Fibroblast of lung (primary cell): ENCODE data around the gene CHMP6. TPM values are rescaled to one million over a fixed set of nuclear protein-coding genes. Genes with fewer than 3 reads are reported as not detected.

Experiments used
- DNase-seq, 2 donors: peaks; one replicate each; pipeline versions ENCODE4 v3.0.0 to v3.0.0-alpha.2; 2010; ENCODE audit warnings: low read depth in 2 of 2
- H2AFZ ChIP-seq: 2 replicates; pipeline ENCODE4 v1.5.1; 2012; ENCODE audit warnings: low read length, control low read depth, inconsistent platforms
- H3K27ac ChIP-seq: 2 replicates; pipeline ENCODE4 v1.5.1; 2011; ENCODE audit warnings: low read length, control low read depth; ENCODE audit not compliant: insufficient read depth
- H3K27me3 ChIP-seq: 2 replicates; pipeline ENCODE4 v1.5.1; 2011; ENCODE audit warnings: mild to moderate bottlenecking, low read length; ENCODE audit not compliant: control insufficient read depth, insufficient read depth
- H3K36me3 ChIP-seq: 2 replicates; pipeline ENCODE4 v1.5.1; 2011; ENCODE audit warnings: low read length; ENCODE audit not compliant: control insufficient read depth, insufficient read depth
- H3K4me1 ChIP-seq: 2 replicates; pipeline ENCODE4 v1.5.1; 2011; ENCODE audit warnings: low read length; ENCODE audit not compliant: control insufficient read depth, insufficient read depth; ENCODE audit errors: extremely low read depth
- H3K4me2 ChIP-seq: 2 replicates; pipeline ENCODE4 v1.5.1; 2011; ENCODE audit warnings: low read length, control low read depth; ENCODE audit not compliant: insufficient read depth; ENCODE audit errors: extremely low read depth
- H3K4me3 ChIP-seq, 4 experiments: fragments of 200-600 bp in 1 of 4; sonication (generic) in 1 of 4; replicated peaks in 1 of 4; 2 replicates each; pipeline ENCODE4 v1.5.1; 2011 to 2016; ENCODE audit warnings: low read length in 4 of 4, low read depth in 3 of 4, mild to moderate bottlenecking in 3 of 4, control low read depth in 2 of 4, inconsistent platforms in 1 of 4, mixed read lengths in 1 of 4; ENCODE audit not compliant: insufficient read depth in 1 of 4; ENCODE audit errors: control extremely low read depth in 1 of 4
- H3K79me2 ChIP-seq: 2 replicates; pipeline ENCODE4 v1.5.1; 2012; ENCODE audit warnings: mild to moderate bottlenecking, low read length, inconsistent platforms; ENCODE audit not compliant: control insufficient read depth, insufficient read depth
- H3K9ac ChIP-seq: 2 replicates; pipeline ENCODE4 v1.5.1; 2011; ENCODE audit warnings: mild to moderate bottlenecking, low read length, control low read depth; ENCODE audit not compliant: insufficient read depth
- H3K9me3 ChIP-seq: 2 replicates; pipeline ENCODE4 v1.5.1; 2012; ENCODE audit warnings: low read depth, low read length; ENCODE audit not compliant: control insufficient read depth, insufficient read depth
- H4K20me1 ChIP-seq: 2 replicates; pipeline ENCODE4 v1.5.1; 2011; ENCODE audit warnings: low read length; ENCODE audit not compliant: control insufficient read depth, insufficient read depth; ENCODE audit errors: extremely low read depth
- CTCF ChIP-seq, 2 donors: IDR thresholded peaks in 1 of 2; conservative IDR thresholded peaks in 1 of 2; 1 replicate in 1 of 2; 2 replicates in 1 of 2; pipeline ENCODE4 v1.5.1; 2011 to 2012; ENCODE audit warnings: low read length in 2 of 2, control low read depth in 1 of 2, inconsistent platforms in 1 of 2, low read depth in 1 of 2, mild to moderate bottlenecking in 1 of 2
- EZH2 ChIP-seq: IDR thresholded peaks from 2 replicates; pipeline ENCODE4 v1.5.1; 2012; ENCODE audit warnings: low read length, control low read depth, mild to moderate bottlenecking; ENCODE audit errors: missing control alignments
- polyA plus RNA-seq, 2 donors: library from polyadenylated mRNA; depleted of rRNA in 1 of 2; stranded (reverse) in 1 of 2; unstranded in 1 of 2; fragments of >200 nt; gene quantifications; 2 replicates each; pipeline ENCODE4 v1.2.1, GENCODE V29; 2011 to 2012; ENCODE audit warnings: missing spikeins in 1 of 2
- total RNA-seq: library from RNA; depleted of rRNA; stranded (reverse); fragments of >200 nt; gene quantifications from 2 replicates; pipeline ENCODE4 v1.2.1, GENCODE V29; 2014

The CHMP6 gene
- total and polyA plus RNA-seq, 2 donors (not counting 1 experiment from before 2014, with no cell fraction given) = 11.2 to 30.1 TPM

- no peak for TF ChIP-seq EZH2
- no peak for TF ChIP-seq CTCF (conservative IDR thresholded peaks at IDR 0.05 in 1 of 2, IDR thresholded peaks at IDR 0.05 in 1 of 2; ENCODE audit: low read depth in 1 of 2, low read length in 2 of 2)
- Histone ChIP-seq H3K4me2 (no peak overlapping the region), H3K9me3 (no peaks in the 10 kb centered on the region), H3K36me3 (no peaks in the 10 kb centered on the region), H3K79me2 (no peaks in the 10 kb centered on the region), H3K27ac (no peak overlapping the region), H3K9ac (no peak overlapping the region), H4K20me1 (no peaks in the 10 kb centered on the region), H2AFZ (no peak overlapping the region), H3K27me3 (no peaks in the 10 kb centered on the region), H3K4me1 (peaks cover under 1% of the 10 kb centered on the region), H3K4me3 (no peak overlapping the region)
- DNase-seq = no peak
Observed at GRCh38 chr17:80979547-80980378, 11.9 kb upstream of the CHMP6 start.

- Histone ChIP-seq H2AFZ (no peak overlapping the region), H3K9me3 (no peaks in the 10 kb centered on the region), H4K20me1 (no peaks in the 10 kb centered on the region), H3K9ac (no peak overlapping the region), H3K79me2 (no peaks in the 10 kb centered on the region), H3K36me3 (no peaks in the 10 kb centered on the region), H3K27ac (no peak overlapping the region), H3K27me3 (no peaks in the 10 kb centered on the region), H3K4me1 (peaks cover 4% of the 10 kb centered on the region), H3K4me2 (no peak overlapping the region), H3K4me3 (no peak overlapping the region)
- peak; percentile 50 to 59 for DNase-seq
- TF ChIP-seq CTCF (conservative IDR thresholded peaks at IDR 0.05 in 1 of 2, IDR thresholded peaks at IDR 0.05 in 1 of 2; ENCODE audit: low read depth in 1 of 2, low read length in 2 of 2) (no peak), EZH2 (no peak)
Observed at GRCh38 chr17:80980397-80981061, 11.1 kb upstream of the CHMP6 start.

- Histone ChIP-seq H3K4me2 (no peak overlapping the region), H3K9me3 (no peaks in the 10 kb centered on the region), H3K27ac (no peak overlapping the region), H3K27me3 (no peaks in the 10 kb centered on the region), H3K4me1 (peaks cover 4% of the 10 kb centered on the region), H3K9ac (no peak overlapping the region), H4K20me1 (no peaks in the 10 kb centered on the region), H3K36me3 (no peaks in the 10 kb centered on the region), H2AFZ (no peak overlapping the region), H3K79me2 (no peaks in the 10 kb centered on the region), H3K4me3 (peak overlapping the region in 1 of 4 experiments; percentile 33)
- TF ChIP-seq EZH2 = no peak
- TF ChIP-seq CTCF (conservative IDR thresholded peaks at IDR 0.05 in 1 of 2, IDR thresholded peaks at IDR 0.05 in 1 of 2; ENCODE audit: low read depth in 1 of 2, low read length in 2 of 2) = peak in 1 of 2 donors; percentile 47
- DNase-seq = no peak
Observed at GRCh38 chr17:80981062-80981902, 10.4 kb upstream of the CHMP6 start.
